IMR-90 (cell line): Measurements from ENCODE around the gene KCNMB2. TPM values are rescaled to one million over a fixed set of nuclear protein-coding genes. Genes with fewer than 3 reads are reported as not detected.

Experiments
- ATAC-seq: fragments of 200-7000 bp; cut with Tn5 transposase; 2 replicates; pipeline ENCODE4 v1.9.1; 2020; ENCODE audit warnings: low read depth, mild to moderate bottlenecking, moderate library complexity
- BruUV-seq: library from RNA; stranded (reverse); fragments of 400-500 nt; replicated peaks from 2 replicates; lab custom pipeline; 2021; lab: Mats Ljungman, UMichigan
- CTCF ChIA-PET: fragments of 300-600 bp; formaldehyde crosslinking; extraction: SDS; loops from one replicate; lab custom pipeline; 2021; ENCODE audit warnings: antibody characterized with exemption; lab: Yijun Ruan, JAX
- POLR2A ChIA-PET: fragments of 300-600 bp; sonication (Branson Sonifier 250); formaldehyde crosslinking; loops from one replicate; lab custom pipeline; 2022; ENCODE audit warnings: antibody characterized with exemption; ENCODE audit not compliant: unreplicated experiment; lab: Charles Lee
- DNase-seq: peaks from one replicate; pipeline ENCODE4 v3.0.0; 2013
- H2AFZ ChIP-seq: replicated peaks from 2 replicates; pipeline ENCODE3; 2013; ENCODE audit warnings: low read length, mild to moderate bottlenecking; ENCODE audit not compliant: poor library complexity
- H2AK5ac ChIP-seq: 2 replicates; pipeline ENCODE4 v1.6.1; 2013; ENCODE audit warnings: low read depth, low read length, inconsistent platforms
- H2AK9ac ChIP-seq: replicated peaks from 2 replicates; pipeline ENCODE3; 2013; ENCODE audit warnings: mild to moderate bottlenecking, low read depth, low read length, moderate library complexity; ENCODE audit not compliant: poor library complexity
- H2BK120ac ChIP-seq: 2 replicates; pipeline ENCODE4 v1.6.1; 2013; ENCODE audit warnings: low read depth, low read length, inconsistent platforms
- H2BK15ac ChIP-seq: 3 replicates; pipeline ENCODE4 v1.6.1; 2013; ENCODE audit warnings: low read depth, low read length, inconsistent platforms
- H2BK20ac ChIP-seq: 2 replicates; pipeline ENCODE4 v1.6.1; 2013; ENCODE audit warnings: low read depth, mild to moderate bottlenecking, inconsistent platforms, low read length, moderate library complexity
- H2BK5ac ChIP-seq: 2 replicates; pipeline ENCODE4 v1.6.1; 2013; ENCODE audit warnings: mild to moderate bottlenecking, low read depth, low read length, inconsistent platforms; ENCODE audit not compliant: poor library complexity, severe bottlenecking
- H3K14ac ChIP-seq: replicated peaks from 2 replicates; pipeline ENCODE4 v1.6.1; 2013; ENCODE audit warnings: low read depth, low read length, inconsistent platforms
- H3K18ac ChIP-seq: 2 replicates; pipeline ENCODE4 v1.6.1; 2013; ENCODE audit warnings: low read depth, low read length, control low read depth
- H3K23ac ChIP-seq: 2 replicates; pipeline ENCODE4 v1.6.1; 2013; ENCODE audit warnings: low read depth, low read length, inconsistent platforms
- H3K27ac ChIP-seq: 2 replicates; pipeline ENCODE4 v1.5.1; 2013; ENCODE audit warnings: mild to moderate bottlenecking, control low read depth, low read length; ENCODE audit not compliant: insufficient read depth
- H3K27me3 ChIP-seq: 2 replicates; pipeline ENCODE4 v1.6.1; 2013; ENCODE audit warnings: low read length; ENCODE audit not compliant: control insufficient read depth, insufficient read depth
- H3K36me3 ChIP-seq: 2 replicates; pipeline ENCODE4 v1.6.1; 2013; ENCODE audit warnings: low read length, mixed read lengths; ENCODE audit not compliant: control insufficient read depth, insufficient read depth
- H3K4ac ChIP-seq: 2 replicates; pipeline ENCODE4 v1.6.1; 2013; ENCODE audit warnings: low read depth, low read length, inconsistent platforms
- H3K4me1 ChIP-seq: 2 replicates; pipeline ENCODE4 v1.6.1; 2013; ENCODE audit warnings: low read length, mixed read lengths; ENCODE audit not compliant: control insufficient read depth, insufficient read depth
- H3K4me2 ChIP-seq: 2 replicates; pipeline ENCODE4 v1.6.1; 2013; ENCODE audit warnings: low read depth, mild to moderate bottlenecking, control low read depth, low read length, moderate library complexity
- H3K4me3 ChIP-seq: 2 replicates; pipeline ENCODE4 v1.5.1; 2013; ENCODE audit warnings: low read depth, mild to moderate bottlenecking, control low read depth, low read length, moderate library complexity; ENCODE audit not compliant: insufficient read depth
- H3K56ac ChIP-seq: 2 replicates; pipeline ENCODE4 v1.6.1; 2013; ENCODE audit warnings: low read length, inconsistent platforms; ENCODE audit not compliant: insufficient read depth; ENCODE audit errors: extremely low read depth
- H3K79me1 ChIP-seq, 2 experiments: 2 replicates each; pipeline ENCODE4 v1.6.1; 2013; ENCODE audit warnings: low read length in 2 of 2, inconsistent platforms in 1 of 2, low read depth in 1 of 2
- H3K9ac ChIP-seq: 2 replicates; pipeline ENCODE4 v1.6.1; 2013; ENCODE audit warnings: low read depth, low read length, control low read depth
- H3K9me1 ChIP-seq: 2 replicates; pipeline ENCODE4 v1.6.1; 2013; ENCODE audit warnings: low read length, inconsistent platforms; ENCODE audit not compliant: insufficient read depth
- H3K9me3 ChIP-seq: 2 replicates; pipeline ENCODE4 v1.6.1; 2013; ENCODE audit warnings: low read length; ENCODE audit not compliant: control insufficient read depth, insufficient read depth
- H4K20me1 ChIP-seq: 2 replicates; pipeline ENCODE4 v1.6.1; 2013; ENCODE audit warnings: low read length, inconsistent platforms; ENCODE audit not compliant: insufficient read depth
- H4K5ac ChIP-seq: 2 replicates; pipeline ENCODE4 v1.6.1; 2013; ENCODE audit warnings: mild to moderate bottlenecking, low read depth, low read length, control low read depth
- H4K8ac ChIP-seq, 2 experiments: 2 replicates each; pipeline ENCODE4 v1.6.1; 2013; ENCODE audit warnings: low read depth in 2 of 2, low read length in 2 of 2, control low read depth in 1 of 2, inconsistent platforms in 1 of 2
- H4K91ac ChIP-seq: 2 replicates; pipeline ENCODE4 v1.6.1; 2013; ENCODE audit warnings: low read depth, low read length, inconsistent platforms; ENCODE audit not compliant: insufficient read depth
- BHLHE40 ChIP-seq: fragments of 150-350 bp; IDR thresholded peaks from 2 replicates; pipeline ENCODE4 v1.6.1; 2016; ENCODE audit warnings: mild to moderate bottlenecking, low read depth, low read length
- CEBPB ChIP-seq: IDR thresholded peaks from 2 replicates; pipeline ENCODE4 v1.6.1; 2012; ENCODE audit warnings: low read depth, low read length, improper control_type of control experiment
- CHD1 ChIP-seq: IDR thresholded peaks from 2 replicates; pipeline ENCODE4 v1.6.1; 2012; ENCODE audit warnings: low read depth, low read length, improper control_type of control experiment
- FOS ChIP-seq: fragments of 150-350 bp; IDR thresholded peaks from 2 replicates; pipeline ENCODE4 v1.6.1; 2016; ENCODE audit warnings: low read depth, low read length
- MAFK ChIP-seq: IDR thresholded peaks from 2 replicates; pipeline ENCODE4 v1.6.1; 2012; ENCODE audit warnings: low read depth, low read length, improper control_type of control experiment
- MAZ ChIP-seq: IDR thresholded peaks from 2 replicates; pipeline ENCODE4 v1.6.1; 2012; ENCODE audit warnings: low read depth, mild to moderate bottlenecking, low read length, improper control_type of control experiment, moderate library complexity, borderline replicate concordance
- MXI1 ChIP-seq: IDR thresholded peaks from 2 replicates; pipeline ENCODE4 v1.6.1; 2012; ENCODE audit warnings: low read depth, mild to moderate bottlenecking, low read length, moderate library complexity, borderline replicate concordance
- NFE2L2 ChIP-seq: fragments of 150-350 bp; IDR thresholded peaks from 2 replicates; pipeline ENCODE4 v1.6.1; 2016; ENCODE audit warnings: low read depth, mild to moderate bottlenecking, low read length
- POLR2A ChIP-seq: IDR thresholded peaks from 2 replicates; pipeline ENCODE4 v1.6.1; 2012; ENCODE audit warnings: mild to moderate bottlenecking, low read depth, low read length
- RAD21 ChIP-seq: IDR thresholded peaks from 2 replicates; pipeline ENCODE4 v1.6.1; 2012; ENCODE audit warnings: low read length, improper control_type of control experiment
- RCOR1 ChIP-seq: IDR thresholded peaks from 2 replicates; pipeline ENCODE4 v1.6.1; 2012; ENCODE audit warnings: mild to moderate bottlenecking, low read length, improper control_type of control experiment; ENCODE audit not compliant: insufficient replicate concordance
- RFX5 ChIP-seq: IDR thresholded peaks from 2 replicates; pipeline ENCODE4 v1.8.0; 2012; ENCODE audit warnings: low read depth, mild to moderate bottlenecking, low read length, moderate library complexity
- SMC3 ChIP-seq: fragments of 150-350 bp; IDR thresholded peaks from 2 replicates; pipeline ENCODE4 v1.6.1; 2016; ENCODE audit warnings: low read depth, mild to moderate bottlenecking, antibody characterized with exemption, low read length, moderate library complexity
- WGBS, 2 experiments: methylation state at CpG; one replicate each; pipeline versions ENCODE4 v1.1.5 to v1.1.7; 2013; ENCODE audit warnings: missing lambda C conversion rate in 2 of 2; ENCODE audit not compliant: insufficient read length in 1 of 2; ENCODE audit errors: extremely low coverage in 2 of 2; 5-methylcytosine and 5-hydroxymethylcytosine counted together
- dilution Hi-C: fragments of 300-500 bp; cut with HindIII; formaldehyde crosslinking; loops from one replicate; pipeline ENCODE4 v1.14.3; 2018; ENCODE audit warnings: low sequenced_read_pairs; ENCODE audit not compliant: unreplicated experiment
- in situ Hi-C: fragments of 300-500 bp; cut with MboI; formaldehyde crosslinking; loops from 3 replicates; pipeline ENCODE4 v1.14.3; 2019; ENCODE audit warnings: low sequenced_read_pairs, inconsistent platforms, mixed read lengths
- intact Hi-C: fragments of 100-400 bp; cut with micrococcal nuclease; formaldehyde crosslinking; loops from 2 replicates; pipeline ENCODE4 v1.10.0; 2022
- polyA plus RNA-seq, 3 experiments: library from polyadenylated mRNA; depleted of rRNA; stranded (reverse); fragments of >200 nt; gene quantifications; 2 replicates each; pipeline ENCODE4 v1.2.3, GENCODE V29; 2012; ENCODE audit warnings: low replicate concordance in 1 of 3
- total RNA-seq: library from RNA; depleted of rRNA; stranded (reverse); fragments of >200 nt; gene quantifications from 2 replicates; pipeline ENCODE4 v1.2.3, GENCODE V29; 2012
- TF ChIP-seq, protein P1 (sequence below): conservative IDR thresholded peaks from 2 replicates; pipeline ENCODE4 v1.5.1; 2012; ENCODE audit warnings: mild to moderate bottlenecking, low read depth, low read length, improper control_type of control experiment
- TF ChIP-seq, protein P2 (sequence below): fragments of 150-350 bp; IDR thresholded peaks from 2 replicates; pipeline ENCODE4 v1.6.1; 2017; ENCODE audit warnings: mild to moderate bottlenecking, antibody characterized with exemption, low read length, low read depth
- TF ChIP-seq, protein P3 (sequence below): fragments of 150-350 bp; IDR thresholded peaks from 2 replicates; pipeline ENCODE4 v1.6.1; 2016; ENCODE audit warnings: low read depth, mild to moderate bottlenecking, low read length, moderate library complexity, borderline replicate concordance

Gene KCNMB2
- total and polyA plus RNA-seq, 2 of the 4 experiments (the other 2 are of a cell fraction) = not detected

DNA sequence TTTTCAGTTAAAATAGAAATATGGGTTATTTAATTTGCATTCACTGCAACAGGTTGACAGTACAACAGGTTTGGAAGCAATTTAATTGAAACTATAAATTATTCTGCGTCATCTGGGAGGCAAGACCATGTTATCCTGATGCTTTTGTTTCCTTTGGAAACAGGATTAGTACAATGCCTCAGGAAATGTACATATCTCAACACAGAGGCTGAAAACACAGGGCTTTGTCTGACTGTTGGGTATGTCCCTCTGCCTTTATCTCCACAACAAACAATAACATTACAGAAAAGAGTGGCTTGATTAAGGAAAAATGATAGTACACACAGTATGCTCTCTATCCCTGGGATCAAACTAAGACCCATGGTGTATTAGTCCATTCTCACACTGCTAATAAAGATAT is 95.7 kb downstream of the KCNMB2 start:
- no peak overlapping the region for H3K4me2 ChIP-seq
- no peaks in the 10 kb centered on the region for H3K4me1 ChIP-seq
- no peak overlapping the region for H4K91ac ChIP-seq
- H3K14ac ChIP-seq = no peak overlapping the region
- H3K9me3 ChIP-seq = no peaks in the 10 kb centered on the region
- H2BK15ac ChIP-seq = no peak overlapping the region
- CTCF ChIA-PET = no interaction called here
- no peaks in the 10 kb centered on the region for H3K36me3 ChIP-seq
- DNase-seq (no peak), ATAC-seq (no peak)
- WGBS, 2 experiments = no CpG with 5 or more reads among the region's 1 CpG
- H3K27ac ChIP-seq = no peak overlapping the region
- no peak overlapping the region for H2BK120ac ChIP-seq
- no peaks in the 10 kb centered on the region for H3K9me1 ChIP-seq
- H3K4ac ChIP-seq = no peak overlapping the region
- H3K56ac ChIP-seq = no peak overlapping the region
- no peak overlapping the region for H3K9ac ChIP-seq
- H2BK5ac ChIP-seq = no peak overlapping the region
- no peaks in the 10 kb centered on the region for H4K20me1 ChIP-seq
- H2AK9ac ChIP-seq = no peak overlapping the region
- H2AFZ ChIP-seq = no peak overlapping the region
- POLR2A ChIA-PET = no interaction called here
- in situ Hi-C loops = no loop called here
- dilution Hi-C loops = no loop called here
- H3K27me3 ChIP-seq = no peaks in the 10 kb centered on the region
- BruUV-seq = no TSS peak
- H2BK20ac ChIP-seq = no peak overlapping the region
- H3K18ac ChIP-seq = no peak overlapping the region
- H3K23ac ChIP-seq = no peak overlapping the region
- no peak for TF ChIP-seq RFX5
- TF ChIP-seq POLR2A = no peak
- TF ChIP-seq CEBPB = no peak
- TF ChIP-seq, protein P1, sequence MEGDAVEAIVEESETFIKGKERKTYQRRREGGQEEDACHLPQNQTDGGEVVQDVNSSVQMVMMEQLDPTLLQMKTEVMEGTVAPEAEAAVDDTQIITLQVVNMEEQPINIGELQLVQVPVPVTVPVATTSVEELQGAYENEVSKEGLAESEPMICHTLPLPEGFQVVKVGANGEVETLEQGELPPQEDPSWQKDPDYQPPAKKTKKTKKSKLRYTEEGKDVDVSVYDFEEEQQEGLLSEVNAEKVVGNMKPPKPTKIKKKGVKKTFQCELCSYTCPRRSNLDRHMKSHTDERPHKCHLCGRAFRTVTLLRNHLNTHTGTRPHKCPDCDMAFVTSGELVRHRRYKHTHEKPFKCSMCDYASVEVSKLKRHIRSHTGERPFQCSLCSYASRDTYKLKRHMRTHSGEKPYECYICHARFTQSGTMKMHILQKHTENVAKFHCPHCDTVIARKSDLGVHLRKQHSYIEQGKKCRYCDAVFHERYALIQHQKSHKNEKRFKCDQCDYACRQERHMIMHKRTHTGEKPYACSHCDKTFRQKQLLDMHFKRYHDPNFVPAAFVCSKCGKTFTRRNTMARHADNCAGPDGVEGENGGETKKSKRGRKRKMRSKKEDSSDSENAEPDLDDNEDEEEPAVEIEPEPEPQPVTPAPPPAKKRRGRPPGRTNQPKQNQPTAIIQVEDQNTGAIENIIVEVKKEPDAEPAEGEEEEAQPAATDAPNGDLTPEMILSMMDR = no peak
- TF ChIP-seq, protein P2, sequence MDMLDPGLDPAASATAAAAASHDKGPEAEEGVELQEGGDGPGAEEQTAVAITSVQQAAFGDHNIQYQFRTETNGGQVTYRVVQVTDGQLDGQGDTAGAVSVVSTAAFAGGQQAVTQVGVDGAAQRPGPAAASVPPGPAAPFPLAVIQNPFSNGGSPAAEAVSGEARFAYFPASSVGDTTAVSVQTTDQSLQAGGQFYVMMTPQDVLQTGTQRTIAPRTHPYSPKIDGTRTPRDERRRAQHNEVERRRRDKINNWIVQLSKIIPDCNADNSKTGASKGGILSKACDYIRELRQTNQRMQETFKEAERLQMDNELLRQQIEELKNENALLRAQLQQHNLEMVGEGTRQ = no peak
- no peak for TF ChIP-seq SMC3
- TF ChIP-seq NFE2L2 = no peak
- no peak for TF ChIP-seq RCOR1
- TF ChIP-seq BHLHE40 = no peak
- TF ChIP-seq, protein P3, sequence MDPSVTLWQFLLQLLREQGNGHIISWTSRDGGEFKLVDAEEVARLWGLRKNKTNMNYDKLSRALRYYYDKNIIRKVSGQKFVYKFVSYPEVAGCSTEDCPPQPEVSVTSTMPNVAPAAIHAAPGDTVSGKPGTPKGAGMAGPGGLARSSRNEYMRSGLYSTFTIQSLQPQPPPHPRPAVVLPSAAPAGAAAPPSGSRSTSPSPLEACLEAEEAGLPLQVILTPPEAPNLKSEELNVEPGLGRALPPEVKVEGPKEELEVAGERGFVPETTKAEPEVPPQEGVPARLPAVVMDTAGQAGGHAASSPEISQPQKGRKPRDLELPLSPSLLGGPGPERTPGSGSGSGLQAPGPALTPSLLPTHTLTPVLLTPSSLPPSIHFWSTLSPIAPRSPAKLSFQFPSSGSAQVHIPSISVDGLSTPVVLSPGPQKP = no peak
- no peak for TF ChIP-seq RAD21
- no peak for TF ChIP-seq MXI1
- no peak for TF ChIP-seq CHD1
- TF ChIP-seq MAFK = no peak
- TF ChIP-seq FOS = no peak
- TF ChIP-seq MAZ = no peak
- H4K8ac ChIP-seq = no peak overlapping the region
- no peaks in the 10 kb centered on the region for H3K79me1 ChIP-seq
- no peak overlapping the region for H3K4me3 ChIP-seq
- no peak overlapping the region for H2AK5ac ChIP-seq
- H4K5ac ChIP-seq = no peak overlapping the region
- intact Hi-C loops = no loop called here
